Bronchial epithelial cell (primary cell): ENCODE measurements around the gene POLR3GL. TPM values are rescaled to one million over a fixed set of nuclear protein-coding genes. Genes with fewer than 3 reads are reported as not detected.
"Not testable (repeated sequence)": the region's sequence is repeated elsewhere in the genome, so short reads cannot be mapped to it uniquely, and the experiment has no call there.

Source experiments
- DNase-seq: peaks from one replicate; pipeline ENCODE4 v3.0.0-alpha.2; 2010; ENCODE audit warnings: low read depth
- FAIRE-seq: peaks from 2 replicates; lab custom pipeline; 2011; peaks lifted over from hg19 to GRCh38; lab: Jason Lieb, UNC
- H3K27me3 ChIP-seq: 2 replicates; pipeline ENCODE4 v1.5.1; 2011; ENCODE audit warnings: low read length; ENCODE audit not compliant: control insufficient read depth, insufficient read depth
- H3K36me3 ChIP-seq: 2 replicates; pipeline ENCODE4 v1.5.1; 2011; ENCODE audit warnings: low read length; ENCODE audit not compliant: control insufficient read depth, insufficient read depth
- H3K4me3 ChIP-seq: 2 replicates; pipeline ENCODE4 v1.5.1; 2011; ENCODE audit warnings: mild to moderate bottlenecking, low read depth, low read length, control low read depth
- CTCF ChIP-seq: IDR thresholded peaks from 2 replicates; pipeline ENCODE4 v1.5.1; 2011; ENCODE audit warnings: mild to moderate bottlenecking, moderate library complexity, low read length, control low read depth, inconsistent platforms; ENCODE audit not compliant: insufficient read depth, severe bottlenecking
- total RNA-seq: library from RNA; depleted of rRNA; stranded (reverse); fragments of >200 nt; gene quantifications from 2 replicates; pipeline ENCODE4 v1.2.1, GENCODE V29; 2014

The POLR3GL gene
- total RNA-seq, 1 donor from 2014 or later, result 4.7 TPM

GRCh38 chr1:146019231-146020057 is 55.0 kb downstream of the POLR3GL start:
- no peak overlapping the region for H3K4me3 ChIP-seq
- no peak for TF ChIP-seq CTCF
- H3K36me3 ChIP-seq, result no peaks in the 10 kb centered on the region
- no peak for FAIRE-seq
- DNase-seq, result no peak
- H3K27me3 ChIP-seq, result peaks cover 23% of the 10 kb centered on the region

GRCh38 chr1:146020058-146021049 is 55.9 kb downstream of the POLR3GL start:
- Histone ChIP-seq H3K4me3 (no peak overlapping the region), H3K27me3 (peaks cover 23% of the 10 kb centered on the region), H3K36me3 (no peaks in the 10 kb centered on the region)
- no peak for TF ChIP-seq CTCF
- no peak for FAIRE-seq
- DNase-seq, result no peak

DNA sequence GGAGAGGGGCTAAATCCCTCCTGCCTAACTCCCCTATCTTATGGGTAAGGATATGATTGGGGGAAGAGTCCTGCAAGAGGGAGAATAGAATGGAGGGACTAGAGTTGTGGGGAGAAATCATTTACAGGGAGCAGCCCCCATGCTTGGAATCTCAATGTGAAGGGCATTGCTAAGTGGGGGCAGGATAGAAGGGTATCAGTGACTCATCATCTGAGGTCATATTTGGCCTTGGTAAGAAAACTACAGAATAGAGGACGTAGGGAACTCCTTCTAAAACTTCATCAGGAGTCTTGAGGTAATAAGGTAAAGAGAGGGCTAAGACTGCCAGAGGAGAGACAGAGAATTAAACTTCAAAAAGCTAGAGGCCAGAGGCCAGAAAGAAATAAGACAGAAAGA is 56.6 kb downstream of the POLR3GL start:
- TF ChIP-seq CTCF, result no peak
- Histone ChIP-seq H3K4me3 (no peak overlapping the region), H3K27me3 (peaks cover 23% of the 10 kb centered on the region), H3K36me3 (no peaks in the 10 kb centered on the region)
- FAIRE-seq (no peak), DNase-seq (no peak)

GRCh38 chr1:146021622-146022402 is 57.3 kb downstream of the POLR3GL start, which contains the start of gene HJV:
TSS of gene HJV (minus strand) at chr1:146021735. CDS start at chr1:146020231, 1,504 bp downstream.
- TF ChIP-seq CTCF, result no peak
- H3K27me3 ChIP-seq, result peaks cover 23% of the 10 kb centered on the region
- no peak within 1 kb of the TSS for H3K4me3 ChIP-seq
- FAIRE-seq (no peak), DNase-seq (no peak)
- H3K36me3 ChIP-seq, result no peaks in the 10 kb centered on the region

DNA sequence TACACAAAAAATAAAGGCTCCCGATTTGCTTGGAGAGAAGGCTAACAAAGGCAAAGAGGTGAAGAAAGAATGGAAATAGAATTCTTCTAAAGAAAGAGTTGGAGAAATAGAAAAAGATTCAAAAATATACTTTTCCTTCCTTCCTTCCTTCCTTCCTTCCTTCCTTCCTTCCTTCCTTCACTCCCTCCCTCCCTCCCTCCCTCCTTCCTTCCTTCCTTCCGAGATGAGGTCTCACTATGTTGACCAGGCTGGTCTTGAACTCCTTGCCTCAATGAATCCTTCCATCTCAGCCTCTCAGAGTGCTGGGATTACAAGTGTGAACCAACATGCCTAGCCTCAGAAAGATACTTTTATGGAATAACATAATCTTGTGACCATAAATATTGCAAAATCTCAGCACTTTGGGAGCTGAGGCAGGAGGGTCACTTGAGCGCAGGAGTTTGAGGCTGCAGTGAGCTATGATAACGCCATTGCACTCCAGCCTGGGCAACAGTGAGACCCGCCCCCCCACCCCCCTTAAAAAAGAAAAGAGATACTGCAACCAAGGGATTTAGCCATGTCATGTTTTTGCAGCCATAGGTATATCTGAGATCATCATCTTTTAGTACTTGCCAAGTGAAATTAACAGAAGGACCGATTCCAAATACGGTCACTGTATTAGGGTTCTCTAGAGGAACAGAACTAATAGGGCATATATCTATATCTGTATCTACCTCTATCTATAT is 58.1 kb downstream of the POLR3GL start:
- DNase-seq (no peak), FAIRE-seq (no peak)
- Histone ChIP-seq H3K4me3 (no peak overlapping the region), H3K36me3 (no peaks in the 10 kb centered on the region), H3K27me3 (peaks cover 23% of the 10 kb centered on the region)
- no peak for TF ChIP-seq CTCF

DNA sequence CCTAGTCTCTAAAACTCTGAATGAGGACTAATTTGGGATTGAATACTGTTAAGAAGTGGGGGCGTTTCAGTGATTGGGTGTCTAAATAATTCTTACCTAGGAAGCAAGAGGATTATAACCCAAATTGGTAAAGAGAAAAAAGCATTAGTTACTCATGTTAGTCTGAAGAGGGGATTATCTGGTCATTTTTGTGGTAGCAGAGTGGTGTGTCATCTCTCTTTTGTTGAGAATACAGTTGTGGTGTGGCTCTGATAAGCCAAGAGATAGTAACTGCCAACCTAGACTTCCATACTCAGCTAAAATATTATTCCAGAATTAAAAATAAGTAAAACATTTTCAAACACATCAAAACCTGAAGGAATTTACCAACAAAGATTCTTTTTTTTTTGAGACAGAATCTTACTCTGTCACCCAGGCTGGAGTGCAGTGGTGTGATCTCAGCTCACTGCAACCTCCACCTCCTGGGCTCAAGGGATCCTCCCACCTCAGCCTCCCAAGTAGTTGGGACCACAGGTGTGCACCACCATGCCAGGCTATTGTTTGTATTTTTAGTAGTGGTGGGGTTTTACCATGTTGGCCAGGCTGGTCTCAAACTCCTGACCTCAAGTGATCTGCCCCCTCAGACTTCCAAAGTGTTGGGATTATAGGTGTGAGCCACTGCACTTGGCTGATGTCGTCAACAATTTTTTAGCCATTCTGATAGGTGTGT is 61.5 kb downstream of the POLR3GL start:
- not testable (repeated sequence) for DNase-seq, FAIRE-seq, H3K4me3 ChIP-seq, H3K27me3 ChIP-seq, H3K36me3 ChIP-seq

- H3K4me3 ChIP-seq, FAIRE-seq, H3K36me3 ChIP-seq, H3K27me3 ChIP-seq, DNase-seq: not testable (repeated sequence)
These were observed 62.2 kb downstream of the POLR3GL start for GRCh38 chr1:146026650-146027049.
